HepG2 (cell line): ENCODE results near the gene RAB14. TPM values are rescaled to one million over a fixed set of nuclear protein-coding genes. Genes with fewer than 3 reads are reported as not detected.
A peak's percentile ranks its signal among the peaks of the same experiment; 100 is the strongest.

Source experiments
- ATAC-seq: fragments of 200-7000 bp; cut with Tn5 transposase; 3 replicates; pipeline ENCODE4 v1.9.1; 2020; ENCODE audit warnings: mild to moderate bottlenecking, moderate library complexity
- BruUV-seq: library from RNA; stranded (reverse); fragments of 400-500 nt; replicated peaks from 2 replicates; lab custom pipeline; 2021; lab: Mats Ljungman, UMichigan
- CTCF ChIA-PET: fragments of 300-600 bp; formaldehyde crosslinking; extraction: SDS; loops from one replicate; lab custom pipeline; 2021; ENCODE audit warnings: low total read pairs, inconsistent platforms, low intra/inter-chr PET ratio; lab: Yijun Ruan, JAX
- POLR2A ChIA-PET: fragments of 350-600 bp; sonication (Branson Sonifier 250); formaldehyde crosslinking; loops from one replicate; lab custom pipeline; 2020; ENCODE audit warnings: antibody characterized with exemption, inconsistent platforms; lab: Yijun Ruan, JAX
- DNase-seq: peaks from one replicate; pipeline ENCODE4 v3.0.0-alpha.2; 2015; ENCODE audit warnings: low spot score
- FAIRE-seq: peaks from 3 replicates; lab custom pipeline; 2011; peaks lifted over from hg19 to GRCh38; lab: Jason Lieb, UNC
- H2AFZ ChIP-seq: one replicate; pipeline ENCODE4 v1.6.1; 2011; ENCODE audit warnings: low read length, inconsistent platforms
- H3K27ac ChIP-seq: fragments of 300-600 bp; 3 replicates; pipeline ENCODE4 v1.8.0; 2011; ENCODE audit warnings: mixed run types, mild to moderate bottlenecking, mixed read lengths, low read length, inconsistent platforms; ENCODE audit not compliant: insufficient read depth; ENCODE audit errors: extremely low read length
- H3K27me3 ChIP-seq, 2 experiments: fragments of 200-600 bp in 1 of 2; 2 replicates in 1 of 2; 3 replicates in 1 of 2; pipeline versions ENCODE4 v1.6.0 to v1.8.0; 2011; ENCODE audit warnings: low read length in 2 of 2, mild to moderate bottlenecking in 2 of 2, moderate library complexity in 2 of 2, inconsistent platforms in 1 of 2; ENCODE audit not compliant: insufficient read depth in 2 of 2, control insufficient read depth in 1 of 2
- H3K36me3 ChIP-seq, 2 experiments: fragments of 200-600 bp in 1 of 2; replicated peaks in 1 of 2; 2 replicates in 1 of 2; 3 replicates in 1 of 2; pipeline versions ENCODE4 v1.5.1 to v1.8.0; 2011; ENCODE audit warnings: low read length in 2 of 2, inconsistent platforms in 1 of 2; ENCODE audit not compliant: insufficient read depth in 2 of 2, control insufficient read depth in 1 of 2
- H3K4me1 ChIP-seq: 2 replicates; pipeline ENCODE4 v1.5.1; 2012; ENCODE audit warnings: low read length, inconsistent platforms; ENCODE audit not compliant: insufficient read depth
- H3K4me2 ChIP-seq: 2 replicates; pipeline ENCODE4 v1.6.0; 2011; ENCODE audit warnings: low read depth, low read length, inconsistent platforms
- H3K4me3 ChIP-seq, 3 experiments: fragments of 200-600 bp in 1 of 3; sonication (generic), shearing (Covaris generic) in 1 of 3; replicated peaks in 1 of 3; 2 replicates each; pipeline ENCODE4 v1.5.1; 2011 to 2016; ENCODE audit warnings: low read length in 3 of 3, inconsistent platforms in 2 of 3, low read depth in 2 of 3, mild to moderate bottlenecking in 2 of 3, control low read depth in 1 of 3, mixed read lengths in 1 of 3; ENCODE audit not compliant: insufficient read depth in 1 of 3
- H3K79me2 ChIP-seq: one replicate; pipeline ENCODE4 v1.6.1; 2011; ENCODE audit warnings: low read length, inconsistent platforms; ENCODE audit not compliant: insufficient read depth
- H3K9ac ChIP-seq: 2 replicates; pipeline ENCODE4 v1.6.0; 2011; ENCODE audit warnings: mild to moderate bottlenecking, low read depth, low read length, inconsistent platforms; ENCODE audit not compliant: insufficient read depth
- H3K9me3 ChIP-seq: 2 replicates; pipeline ENCODE4 v1.5.1; 2012; ENCODE audit warnings: mild to moderate bottlenecking, low read length
- H4K20me1 ChIP-seq: 2 replicates; pipeline ENCODE4 v1.6.0; 2011; ENCODE audit warnings: inconsistent platforms, mild to moderate bottlenecking, low read length, moderate library complexity; ENCODE audit not compliant: insufficient read depth
- KLF13 ChIP-seq: sonication (generic); formaldehyde crosslinking; IDR thresholded peaks from 2 replicates; pipeline ENCODE4 v1.4.0; 2020; ENCODE audit warnings: mild to moderate bottlenecking, missing genetic modification reagents
- MAF1 ChIP-seq: sonication (generic); formaldehyde crosslinking; IDR thresholded peaks from 2 replicates; pipeline ENCODE4 v1.5.0; 2020; ENCODE audit warnings: missing genetic modification reagents, borderline replicate concordance
- MED1 ChIP-seq: sonication (generic); formaldehyde crosslinking; IDR thresholded peaks from 2 replicates; pipeline ENCODE4 v1.4.0; 2020; ENCODE audit warnings: missing genetic modification reagents
- RFX1 ChIP-seq: fragments of 450-650 bp; IDR thresholded peaks from 2 replicates; pipeline ENCODE4 v1.6.1; 2017
- RFX3 ChIP-seq: IDR thresholded peaks from 2 replicates; pipeline ENCODE4 v1.6.1; 2016; ENCODE audit warnings: missing biosample characterization, missing genetic modification reagents
- ZFP41 ChIP-seq: sonication (generic); formaldehyde crosslinking; IDR thresholded peaks from 2 replicates; pipeline ENCODE4 v1.4.0; 2020; ENCODE audit warnings: mild to moderate bottlenecking, missing genetic modification reagents, borderline replicate concordance
- ZNF768 ChIP-seq: sonication (generic); formaldehyde crosslinking; IDR thresholded peaks from 2 replicates; pipeline ENCODE4 v1.4.0; 2020; ENCODE audit warnings: missing genetic modification reagents
- ZNF790 ChIP-seq: sonication (generic); formaldehyde crosslinking; IDR thresholded peaks from 2 replicates; pipeline ENCODE4 v1.8.0; 2022; ENCODE audit warnings: missing genetic modification reagents, mild to moderate bottlenecking, borderline replicate concordance
- WGBS: methylation state at CpG from one replicate; pipeline ENCODE4 v1.1.6; 2017; ENCODE audit warnings: low lambda C conversion rate; 5-methylcytosine and 5-hydroxymethylcytosine counted together
- in situ Hi-C: cut with HindIII; loops from 2 replicates; pipeline ENCODE4 v1.10.0; 2017; ENCODE audit warnings: low pct_unique_long_range_greater_than_20kb; ENCODE audit not compliant: extremely low pct_ligation_motif_present
- intact Hi-C: fragments of 100-400 bp; cut with micrococcal nuclease; formaldehyde crosslinking; loops from one replicate; pipeline ENCODE4 v1.10.0; 2022; ENCODE audit not compliant: unreplicated experiment
- polyA plus RNA-seq, 8 experiments: library from polyadenylated mRNA; depleted of rRNA in 3 of 8; stranded (reverse) in 7 of 8; unstranded in 1 of 8; fragments of >200 nt; fragmentation: Illumina TruSeq in 4 of 8; extraction: Trizol in 4 of 8; gene quantifications; 2 replicates each; pipeline versions ENCODE4 v1.2.1 to v1.2.3, GENCODE V29; 2011 to 2016; ENCODE audit warnings: low read depth in 4 of 8, missing spikeins in 1 of 8, mixed read lengths in 1 of 8; ENCODE audit not compliant: insufficient read depth in 1 of 8
- total RNA-seq, 5 experiments: library from RNA; depleted of rRNA; stranded (reverse); fragments of >200 nt; fragmentation: Illumina TruSeq; extraction: Trizol; gene quantifications; 2 replicates each; pipeline ENCODE4 v1.2.3, GENCODE V29; 2016; ENCODE audit warnings: low read depth in 1 of 5

The RAB14 gene
- total and polyA plus RNA-seq, 2 of the 13 experiments (the other 11 are each of a cell fraction or from before 2014, with no cell fraction given): 17.4 to 19.3 TPM

DNA sequence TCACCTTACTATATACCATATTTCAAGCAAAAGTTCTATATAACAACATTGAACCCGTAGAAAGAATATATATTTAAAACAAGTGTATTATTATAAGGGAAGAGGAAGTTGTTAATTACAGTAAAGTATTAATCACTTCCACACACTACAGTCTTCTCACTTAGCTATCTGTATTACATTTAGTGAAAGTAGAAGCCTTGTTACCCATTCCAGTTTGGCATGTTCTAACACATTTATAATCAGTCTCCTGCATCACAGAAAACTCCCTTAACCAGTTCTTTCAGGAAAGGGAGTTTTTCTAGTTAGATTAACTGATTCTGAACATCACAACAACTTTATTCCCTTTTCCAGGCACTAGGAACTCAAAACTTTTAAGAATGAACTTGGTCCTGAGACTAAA, 6.9 kb downstream of the RAB14 start:
- Histone ChIP-seq H3K4me3 (no peak overlapping the region), H3K4me1 (peaks cover 83% of the 10 kb centered on the region), H4K20me1 (peaks cover 65% of the 10 kb centered on the region), H2AFZ (no peak overlapping the region), H3K9me3 (no peaks in the 10 kb centered on the region), H3K79me2 (peaks cover 100% of the 10 kb centered on the region), H3K9ac (no peak overlapping the region), H3K4me2 (peak overlapping the region; percentile 36), H3K27ac (no peak overlapping the region), H3K27me3 (no peaks in the 10 kb centered on the region), H3K36me3 (0 out of 5 replicates have a peak, but pooled peaks cover 0 to 4% of the 10 kb centered on the region in 2 experiments)
- no peak for FAIRE-seq
- ChIA-PET CTCF (no interaction called here), POLR2A (no interaction called here)
- in situ Hi-C loops: no loop called here
- TF ChIP-seq ZNF790 (CRISPR knock-in tag) (no peak), MED1 (CRISPR knock-in tag) (no peak), ZFP41 (CRISPR knock-in tag) (no peak), ZNF768 (CRISPR knock-in tag) (no peak), MAF1 (CRISPR knock-in tag) (no peak)
- DNase-seq: no peak
- WGBS: 85% methylated on average over 1 of the region's 1 CpG
- intact Hi-C loops: loop anchor here (5.0 kb wide), 1 partner anchor 62 kb away; no protein-coding TSS in a partner anchor
- no peak for ATAC-seq
- no TSS peak for BruUV-seq

- WGBS: 0% methylated on average over 1 of the region's 1 CpG
- peaks cover 72% of the 10 kb centered on the region for H3K4me1 ChIP-seq
- no peaks in the 10 kb centered on the region for H3K9me3 ChIP-seq
- CTCF ChIA-PET: no interaction called here
- H2AFZ ChIP-seq: no peak overlapping the region
- no peak for TF ChIP-seq KLF13 (CRISPR knock-in tag)
- TF ChIP-seq RFX3 (CRISPR knock-in tag): 0 out of 2 replicates have a peak, but pooled peaks have one; percentile 40
- peak; percentile 20; the same call in 1 of the 2 replicates for TF ChIP-seq RFX1
- in situ Hi-C loops: no loop called here
- intact Hi-C loops: no loop called here
- no peaks in the 10 kb centered on the region for H3K27me3 ChIP-seq
- H3K9ac ChIP-seq: 0 out of 2 replicates have a peak overlapping the region, but pooled peaks have one; percentile 11
- 0 out of 5 replicates have a peak, but pooled peaks cover 1 to 4% of the 10 kb centered on the region in 2 experiments for H3K36me3 ChIP-seq
- peaks cover 98% of the 10 kb centered on the region for H3K79me2 ChIP-seq
- POLR2A ChIA-PET: no interaction called here
- DNase-seq (no peak), FAIRE-seq (no peak), ATAC-seq (no peak)
- H3K4me3 ChIP-seq: no peak overlapping the region
- H3K27ac ChIP-seq: peak overlapping the region; percentile 62
- BruUV-seq: no TSS peak
- H3K4me2 ChIP-seq: 0 out of 2 replicates have a peak overlapping the region, but pooled peaks have one; percentile 8
- H4K20me1 ChIP-seq: peaks cover 50% of the 10 kb centered on the region
These were observed 8.6 kb downstream of the RAB14 start for GRCh38 chr9:121192959-121193640.
